ENCODE data around the gene KIFBP. TPM values are rescaled to one million over a fixed set of nuclear protein-coding genes. Genes with fewer than 3 reads are reported as not detected.

The KIFBP gene
- total RNA-seq, 1 experiment from 2014 or later = 26.9 TPM

DNA sequence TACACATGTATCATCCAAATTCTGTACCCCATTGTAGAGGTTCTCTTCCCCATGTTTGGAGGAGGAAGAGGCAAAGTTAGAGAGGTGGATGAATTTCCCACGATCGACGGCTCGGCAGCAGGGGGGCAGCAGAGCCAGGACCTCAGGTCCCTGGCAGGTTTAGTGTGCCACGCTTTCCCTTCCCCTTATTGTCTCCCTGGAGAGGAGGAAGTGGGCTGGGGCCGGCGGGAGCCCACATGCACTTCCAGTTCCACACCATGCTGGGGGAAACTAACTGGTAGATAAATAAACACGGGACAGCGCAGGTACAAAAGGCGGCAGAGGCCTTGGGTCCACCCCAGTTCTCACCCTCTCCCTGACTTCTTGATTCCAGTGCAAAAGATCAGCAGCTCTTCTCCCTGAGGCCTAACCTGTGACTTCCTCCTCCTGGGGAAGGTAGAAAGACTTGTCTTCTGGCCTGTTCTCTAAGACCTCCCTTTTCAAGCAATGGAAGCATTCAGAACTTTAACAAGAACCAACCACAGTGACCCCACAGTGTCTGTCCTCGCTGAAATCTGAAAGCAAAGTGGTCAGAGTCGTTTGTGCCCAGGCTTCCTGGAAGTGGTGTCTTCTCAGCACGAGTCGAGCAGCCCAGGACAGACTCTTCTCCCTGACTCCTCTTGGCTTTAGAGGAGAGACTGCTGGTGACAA, 68.8 kb downstream of the KIFBP start:
- H3K27me3 ChIP-seq (ENCODE audit: insufficient read depth, low read length) = no peaks in the 10 kb centered on the region
- no peak overlapping the region for H3K27ac ChIP-seq (ENCODE audit: low read depth, low read length)
- no peaks in the 10 kb centered on the region for H4K20me1 ChIP-seq (ENCODE audit: insufficient read depth)
- H3K4me1 ChIP-seq (ENCODE audit: control insufficient read depth in 1 of 2, insufficient read depth in 2 of 2, low read length in 2 of 2) = peaks cover 0 to 9% of the 10 kb centered on the region in 2 experiments; a peak in 2 of 4 replicates
- H3K9me3 ChIP-seq (ENCODE audit: control insufficient read depth in 1 of 2, insufficient read depth in 1 of 2, low read depth in 1 of 2, low read length in 2 of 2) = no peaks in the 10 kb centered on the region
- no peak overlapping the region for H3K9ac ChIP-seq (ENCODE audit: low read length)
- intact Hi-C loops (cut with micrococcal nuclease) = no loop called here
- no peaks in the 10 kb centered on the region for H3K36me3 ChIP-seq (ENCODE audit: control insufficient read depth in 1 of 2, insufficient read depth in 2 of 2, low read length in 2 of 2)
- DNase-seq (ENCODE audit: low read depth, low spot score) (no peak), ATAC-seq (no peak)
- TF ChIP-seq, protein P1, sequence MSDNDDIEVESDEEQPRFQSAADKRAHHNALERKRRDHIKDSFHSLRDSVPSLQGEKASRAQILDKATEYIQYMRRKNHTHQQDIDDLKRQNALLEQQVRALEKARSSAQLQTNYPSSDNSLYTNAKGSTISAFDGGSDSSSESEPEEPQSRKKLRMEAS (IDR thresholded peaks at IDR 0.05) = no peak
- TF ChIP-seq, protein P2, sequence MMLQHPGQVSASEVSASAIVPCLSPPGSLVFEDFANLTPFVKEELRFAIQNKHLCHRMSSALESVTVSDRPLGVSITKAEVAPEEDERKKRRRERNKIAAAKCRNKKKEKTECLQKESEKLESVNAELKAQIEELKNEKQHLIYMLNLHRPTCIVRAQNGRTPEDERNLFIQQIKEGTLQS (IDR thresholded peaks at IDR 0.05) = no peak
- TF ChIP-seq CEBPB (IDR thresholded peaks at IDR 0.05; ENCODE audit: low read depth) = no peak
- TF ChIP-seq RAD21 (IDR thresholded peaks at IDR 0.05; ENCODE audit: low read depth) = no peak
- TF ChIP-seq EGR1 (IDR thresholded peaks at IDR 0.05; ENCODE audit: low read depth) = no peak
- TF ChIP-seq ZFX (IDR thresholded peaks at IDR 0.05) = no peak
- TF ChIP-seq, protein P3, sequence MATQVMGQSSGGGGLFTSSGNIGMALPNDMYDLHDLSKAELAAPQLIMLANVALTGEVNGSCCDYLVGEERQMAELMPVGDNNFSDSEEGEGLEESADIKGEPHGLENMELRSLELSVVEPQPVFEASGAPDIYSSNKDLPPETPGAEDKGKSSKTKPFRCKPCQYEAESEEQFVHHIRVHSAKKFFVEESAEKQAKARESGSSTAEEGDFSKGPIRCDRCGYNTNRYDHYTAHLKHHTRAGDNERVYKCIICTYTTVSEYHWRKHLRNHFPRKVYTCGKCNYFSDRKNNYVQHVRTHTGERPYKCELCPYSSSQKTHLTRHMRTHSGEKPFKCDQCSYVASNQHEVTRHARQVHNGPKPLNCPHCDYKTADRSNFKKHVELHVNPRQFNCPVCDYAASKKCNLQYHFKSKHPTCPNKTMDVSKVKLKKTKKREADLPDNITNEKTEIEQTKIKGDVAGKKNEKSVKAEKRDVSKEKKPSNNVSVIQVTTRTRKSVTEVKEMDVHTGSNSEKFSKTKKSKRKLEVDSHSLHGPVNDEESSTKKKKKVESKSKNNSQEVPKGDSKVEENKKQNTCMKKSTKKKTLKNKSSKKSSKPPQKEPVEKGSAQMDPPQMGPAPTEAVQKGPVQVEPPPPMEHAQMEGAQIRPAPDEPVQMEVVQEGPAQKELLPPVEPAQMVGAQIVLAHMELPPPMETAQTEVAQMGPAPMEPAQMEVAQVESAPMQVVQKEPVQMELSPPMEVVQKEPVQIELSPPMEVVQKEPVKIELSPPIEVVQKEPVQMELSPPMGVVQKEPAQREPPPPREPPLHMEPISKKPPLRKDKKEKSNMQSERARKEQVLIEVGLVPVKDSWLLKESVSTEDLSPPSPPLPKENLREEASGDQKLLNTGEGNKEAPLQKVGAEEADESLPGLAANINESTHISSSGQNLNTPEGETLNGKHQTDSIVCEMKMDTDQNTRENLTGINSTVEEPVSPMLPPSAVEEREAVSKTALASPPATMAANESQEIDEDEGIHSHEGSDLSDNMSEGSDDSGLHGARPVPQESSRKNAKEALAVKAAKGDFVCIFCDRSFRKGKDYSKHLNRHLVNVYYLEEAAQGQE (IDR thresholded peaks at IDR 0.05; ENCODE audit: low read depth) = no peak
- no peak for TF ChIP-seq ELF1 (IDR thresholded peaks at IDR 0.05; ENCODE audit: borderline replicate concordance, low read depth)
- TF ChIP-seq SIN3A (IDR thresholded peaks at IDR 0.05; ENCODE audit: low read depth) = no peak
- no peak for TF ChIP-seq ZNF274 (IDR thresholded peaks at IDR 0.05; ENCODE audit: low read depth, low read length)
- TF ChIP-seq POLR2A (IDR thresholded peaks at IDR 0.05; ENCODE audit: borderline replicate concordance, extremely low read depth, insufficient read depth, insufficient read length) = no peak
- no peak for TF ChIP-seq EZH2phosphoT487 (IDR thresholded peaks at IDR 0.05; ENCODE audit: borderline replicate concordance)
- no peak for TF ChIP-seq SRF (IDR thresholded peaks at IDR 0.05; ENCODE audit: low read depth)
- no peaks in the 10 kb centered on the region for H3K79me2 ChIP-seq (ENCODE audit: insufficient read depth, low read length)
- H2AFZ ChIP-seq (ENCODE audit: low read depth, low read length, poor library complexity, severe bottlenecking) = no peak overlapping the region
- RAD21 ChIA-PET (ENCODE audit: low non-redundant PET in 1 of 2, low total read pairs in 2 of 2, uncharacterized antibody in 2 of 2, unreplicated experiment in 2 of 2) = no interaction called here
- BruUV-seq (replicated peaks) = no TSS peak
- no peak overlapping the region for H3K4me2 ChIP-seq (ENCODE audit: low read length)
- no peak overlapping the region for H3K4me3 ChIP-seq (replicated peaks in 1 of 2; ENCODE audit: low read depth in 1 of 2, low read length in 2 of 2)
- CTCF ChIA-PET = no interaction called here
- H3K9me2 ChIP-seq (ENCODE audit: insufficient read depth) = no peaks in the 10 kb centered on the region
- POLR2A ChIA-PET = no interaction called here
